ENCODE data around the gene HOXB5. TPM values are rescaled to one million over a fixed set of nuclear protein-coding genes. Genes with fewer than 3 reads are reported as not detected.

HOXB5 gene
- total RNA-seq, 1 experiment from 2014 or later, result 0.95 TPM

- POLR2A ChIA-PET (ENCODE audit: unreplicated experiment), result interaction anchor here (0.6 kb wide), 1 partner anchor 10 kb away, joined by 4 read pairs; no protein-coding TSS in a partner anchor
- H3K4me1 ChIP-seq (ENCODE audit: insufficient read depth, low read length), result peaks cover 25% of the 10 kb centered on the region
Measured at GRCh38 chr17:48556576-48557401, 36.8 kb downstream of the HOXB5 start.

DNA sequence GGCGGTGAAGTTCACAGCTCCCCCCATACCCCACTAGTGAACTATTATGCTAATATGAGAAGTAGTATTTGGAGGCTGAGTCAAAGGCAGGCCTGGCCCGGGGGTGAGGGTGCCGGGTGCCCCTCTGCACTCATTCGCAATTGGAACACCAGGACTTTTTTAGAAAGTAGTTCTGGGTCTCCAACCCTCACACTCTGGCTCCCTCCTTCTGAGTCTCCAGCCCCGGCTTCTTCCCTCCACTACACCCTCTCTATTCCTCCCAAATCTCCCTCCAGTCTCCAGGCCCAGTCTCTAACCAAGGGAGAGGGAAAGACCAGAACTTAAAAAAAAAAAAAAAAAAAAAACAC is 37.4 kb downstream of the HOXB5 start:
- no peaks in the 10 kb centered on the region for H3K36me3 ChIP-seq (ENCODE audit: low read depth, low read length)
- intact Hi-C loops (cut with micrococcal nuclease), result loop anchor here (5.0 kb wide), 1 partner anchor 59 kb away; no protein-coding TSS in a partner anchor
- TF ChIP-seq EZH2 (IDR thresholded peaks at IDR 0.05; ENCODE audit: low read length, unreplicated experiment), result no peak
- H3K4me3 ChIP-seq (ENCODE audit: low read length), result peak overlapping the region; percentile 67
- no peak for ATAC-seq
- H3K4me2 ChIP-seq (ENCODE audit: low read length), result peak overlapping the region; percentile 92
- no peaks in the 10 kb centered on the region for H4K20me1 ChIP-seq (ENCODE audit: low read length)
- H3K79me2 ChIP-seq (ENCODE audit: low read length), result no peaks in the 10 kb centered on the region; the same call in 1 of the 2 replicates
- 0 out of 2 replicates have a peak overlapping the region, but pooled peaks have one; percentile 71 for H2AFZ ChIP-seq (ENCODE audit: low read length)
- DNase-seq, result no peak
- no TSS peak for BruUV-seq (replicated peaks)
- no peaks in the 10 kb centered on the region for H3F3A ChIP-seq (ENCODE audit: low read length, unreplicated experiment)
- CTCF ChIA-PET, result interaction anchor here (0.6 to 0.7 kb wide), 3 partner anchors 51 to 421 kb away, joined by 5 to 10 read pairs (median 5); no protein-coding TSS in a partner anchor
- POLR2A ChIA-PET (ENCODE audit: unreplicated experiment), result no interaction called here
- H3K9ac ChIP-seq (ENCODE audit: low read length), result peak overlapping the region; percentile 68
- H3K27me3 ChIP-seq (ENCODE audit: low read length), result no peaks in the 10 kb centered on the region
- no peak overlapping the region; the same call in 1 of the 2 replicates for H3K27ac ChIP-seq (ENCODE audit: low read length)
- no peaks in the 10 kb centered on the region for H3K9me3 ChIP-seq (ENCODE audit: low read length)
- peaks cover 25% of the 10 kb centered on the region for H3K4me1 ChIP-seq (ENCODE audit: insufficient read depth, low read length)
- no peaks in the 10 kb centered on the region for H3K9me2 ChIP-seq (replicated peaks; ENCODE audit: low read length)

More at GRCh38 chr17:48556576-48557401, 36.8 kb downstream of the HOXB5 start:
- Histone ChIP-seq H3K9me2 (replicated peaks; ENCODE audit: low read length) (no peaks in the 10 kb centered on the region), H3K9me3 (ENCODE audit: low read length) (no peaks in the 10 kb centered on the region), H3F3A (ENCODE audit: low read length, unreplicated experiment) (no peaks in the 10 kb centered on the region), H3K79me2 (ENCODE audit: low read length) (no peaks in the 10 kb centered on the region; the same call in 1 of the 2 replicates), H3K9ac (ENCODE audit: low read length) (no peak overlapping the region), H3K36me3 (ENCODE audit: low read depth, low read length) (no peaks in the 10 kb centered on the region), H3K27ac (ENCODE audit: low read length) (peak overlapping the region; percentile 8; the same call in 1 of the 2 replicates), H2AFZ (ENCODE audit: low read length) (no peak overlapping the region), H3K27me3 (ENCODE audit: low read length) (no peaks in the 10 kb centered on the region), H3K4me3 (ENCODE audit: low read length) (no peak overlapping the region), H4K20me1 (ENCODE audit: low read length) (no peaks in the 10 kb centered on the region), H3K4me2 (ENCODE audit: low read length) (peak overlapping the region; percentile 92)
- DNase-seq, result peak; percentile 49
- ATAC-seq, result peak; percentile 54
- CTCF ChIA-PET, result interaction anchor here (0.6 to 0.7 kb wide), 4 partner anchors 8 to 421 kb away, joined by 3 to 5 read pairs (median 4); no protein-coding TSS in a partner anchor
- intact Hi-C loops (cut with micrococcal nuclease), result loop anchor here (5.0 kb wide), 1 partner anchor 59 kb away; no protein-coding TSS in a partner anchor
- TF ChIP-seq, protein P1, sequence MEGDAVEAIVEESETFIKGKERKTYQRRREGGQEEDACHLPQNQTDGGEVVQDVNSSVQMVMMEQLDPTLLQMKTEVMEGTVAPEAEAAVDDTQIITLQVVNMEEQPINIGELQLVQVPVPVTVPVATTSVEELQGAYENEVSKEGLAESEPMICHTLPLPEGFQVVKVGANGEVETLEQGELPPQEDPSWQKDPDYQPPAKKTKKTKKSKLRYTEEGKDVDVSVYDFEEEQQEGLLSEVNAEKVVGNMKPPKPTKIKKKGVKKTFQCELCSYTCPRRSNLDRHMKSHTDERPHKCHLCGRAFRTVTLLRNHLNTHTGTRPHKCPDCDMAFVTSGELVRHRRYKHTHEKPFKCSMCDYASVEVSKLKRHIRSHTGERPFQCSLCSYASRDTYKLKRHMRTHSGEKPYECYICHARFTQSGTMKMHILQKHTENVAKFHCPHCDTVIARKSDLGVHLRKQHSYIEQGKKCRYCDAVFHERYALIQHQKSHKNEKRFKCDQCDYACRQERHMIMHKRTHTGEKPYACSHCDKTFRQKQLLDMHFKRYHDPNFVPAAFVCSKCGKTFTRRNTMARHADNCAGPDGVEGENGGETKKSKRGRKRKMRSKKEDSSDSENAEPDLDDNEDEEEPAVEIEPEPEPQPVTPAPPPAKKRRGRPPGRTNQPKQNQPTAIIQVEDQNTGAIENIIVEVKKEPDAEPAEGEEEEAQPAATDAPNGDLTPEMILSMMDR (conservative IDR thresholded peaks at IDR 0.05; ENCODE audit: low read depth, low read length), result no peak
- TF ChIP-seq EZH2 (IDR thresholded peaks at IDR 0.05; ENCODE audit: low read length, unreplicated experiment) (no peak), EZH2phosphoT487 (IDR thresholded peaks at IDR 0.05; ENCODE audit: borderline replicate concordance, low read length) (no peak)
- BruUV-seq (replicated peaks), result no TSS peak

Data from PC-3 (cell line).